T-helper 1 cell treated with Interleukin-12 subunit alpha and Interleukin-12 subunit beta and Interleukin-4 antibody, amounts not matched to agents 30 μg/mL and 1 μg/mL, for 36 hours (primary cell): Measurements from ENCODE around the gene C5orf63.
A peak's percentile ranks its signal among the peaks of the same experiment; 100 is the strongest.
"Not testable (repeated sequence)": the region's sequence is repeated elsewhere in the genome, so short reads cannot be mapped to it uniquely, and the experiment has no call there.

ENCODE experiments used
- H3K27ac Mint-ChIP-seq: one replicate; pipeline ENCODE4 v1.8.0; 2021; ENCODE audit warnings: mild to moderate bottlenecking, mixed read lengths
- H3K27me3 Mint-ChIP-seq: one replicate; pipeline ENCODE4 v1.8.0; 2021; ENCODE audit warnings: low read depth, mixed read lengths
- H3K36me3 Mint-ChIP-seq: one replicate; pipeline ENCODE4 v1.8.0; 2021; ENCODE audit warnings: low read depth, mixed read lengths
- H3K4me1 Mint-ChIP-seq: one replicate; pipeline ENCODE4 v1.8.0; 2021; ENCODE audit warnings: low read depth, mixed read lengths
- H3K4me3 Mint-ChIP-seq: one replicate; pipeline ENCODE4 v1.8.0; 2021; ENCODE audit warnings: mild to moderate bottlenecking, moderate library complexity, mixed read lengths
- H3K9me3 Mint-ChIP-seq: one replicate; pipeline ENCODE4 v1.8.0; 2021; ENCODE audit warnings: mixed read lengths

The C5orf63 gene

DNA sequence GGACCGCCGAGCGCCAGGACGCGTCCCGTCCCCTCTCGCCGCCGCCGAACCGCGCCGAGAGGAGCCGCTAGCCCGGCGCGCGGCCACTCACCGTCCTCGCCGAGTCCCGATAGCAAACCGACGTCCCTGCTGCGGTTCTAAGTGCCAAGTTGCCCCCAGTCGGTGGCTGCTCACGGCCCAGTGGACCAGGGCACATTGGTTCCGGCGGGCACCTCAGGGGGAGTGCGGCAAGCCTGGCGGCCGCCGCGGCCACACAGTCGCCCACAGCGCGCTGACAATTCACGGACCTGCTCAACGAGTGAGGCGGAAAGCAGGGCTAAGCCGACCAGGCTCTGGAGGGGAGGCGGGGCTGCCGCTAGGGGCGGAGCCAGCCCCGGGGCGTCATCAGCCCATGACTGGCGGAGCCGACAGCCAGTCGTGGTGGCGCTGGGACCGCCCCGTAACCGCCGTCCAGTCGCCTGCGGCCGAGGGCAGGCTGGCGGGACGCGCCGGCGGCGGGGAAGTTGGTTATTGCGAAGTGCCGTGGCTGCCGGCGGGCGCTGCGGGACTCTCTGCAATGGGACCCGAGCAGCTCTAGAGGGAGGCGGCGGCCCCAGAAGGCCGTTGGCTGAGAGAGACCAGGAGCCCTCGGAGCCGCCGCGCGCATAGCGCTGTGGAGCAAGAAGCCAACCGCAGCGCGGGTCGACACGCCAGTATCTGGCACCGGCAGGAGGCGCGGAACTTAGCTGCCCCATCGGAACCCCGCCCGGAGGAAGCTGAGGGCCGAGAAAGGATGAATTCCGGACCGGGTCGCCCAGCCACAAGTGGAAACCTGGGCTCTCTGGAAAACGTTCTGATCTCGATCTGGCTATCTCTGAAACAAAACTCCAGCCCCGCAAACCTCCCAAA, 42.8 kb downstream of the C5orf63 start, which contains the start of gene MARCHF3:
TSS of gene MARCHF3 (minus strand) at position 300 of the 888 bp plus-strand sequence. CDS start 112,387 bp downstream, outside the sequence.
- H3K4me3 Mint-ChIP-seq = peak within 1 kb of the TSS; percentile 90
- H3K27ac Mint-ChIP-seq = peak within 1 kb of the TSS; percentile 79
- no peaks in the 10 kb centered on the region for H3K9me3 Mint-ChIP-seq
- H3K4me1 Mint-ChIP-seq = peaks cover 18% of the 10 kb centered on the region
- peaks cover 2% of the 10 kb centered on the region for H3K36me3 Mint-ChIP-seq
- peaks cover 30% of the 10 kb centered on the region for H3K27me3 Mint-ChIP-seq

DNA sequence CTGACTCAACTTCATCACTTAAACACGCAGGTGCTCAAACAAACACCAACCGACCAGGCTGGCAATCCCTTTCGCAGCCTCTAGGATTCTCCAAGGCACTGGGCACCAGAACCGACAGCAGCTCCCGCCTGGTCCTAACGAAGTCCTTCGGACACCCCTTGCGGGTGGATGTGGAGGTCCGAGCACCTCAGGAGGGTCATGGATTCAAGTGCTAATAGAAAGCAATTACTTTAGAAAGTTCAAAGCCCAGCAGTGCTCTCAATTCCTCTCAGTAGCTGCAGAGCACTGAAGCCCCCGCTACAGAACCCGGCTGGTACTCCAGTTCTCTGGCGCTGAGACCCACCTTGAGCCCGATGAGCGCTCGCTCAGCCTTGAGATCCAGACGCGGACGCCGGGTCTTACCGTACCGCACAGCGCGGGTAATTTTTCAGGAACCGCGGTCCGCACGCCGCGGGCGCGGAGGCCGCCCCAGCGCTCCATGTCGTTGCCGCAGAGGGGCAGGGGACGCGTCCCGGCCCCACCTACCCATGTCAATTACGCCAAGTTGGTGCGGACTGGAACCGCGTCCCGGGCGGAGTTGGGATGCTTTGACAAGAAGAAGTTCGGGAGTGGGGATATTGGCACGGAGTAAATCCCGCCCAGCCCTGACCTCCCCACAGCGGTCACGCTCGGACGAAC, 43.6 kb downstream of the C5orf63 start:
- Mint-ChIP-seq H3K36me3 (peaks cover 2% of the 10 kb centered on the region), H3K4me1 (peaks cover 18% of the 10 kb centered on the region), H3K27me3 (peaks cover 30% of the 10 kb centered on the region), H3K4me3 (peak overlapping the region; percentile 90), H3K27ac (peak overlapping the region; percentile 55), H3K9me3 (no peaks in the 10 kb centered on the region)

DNA sequence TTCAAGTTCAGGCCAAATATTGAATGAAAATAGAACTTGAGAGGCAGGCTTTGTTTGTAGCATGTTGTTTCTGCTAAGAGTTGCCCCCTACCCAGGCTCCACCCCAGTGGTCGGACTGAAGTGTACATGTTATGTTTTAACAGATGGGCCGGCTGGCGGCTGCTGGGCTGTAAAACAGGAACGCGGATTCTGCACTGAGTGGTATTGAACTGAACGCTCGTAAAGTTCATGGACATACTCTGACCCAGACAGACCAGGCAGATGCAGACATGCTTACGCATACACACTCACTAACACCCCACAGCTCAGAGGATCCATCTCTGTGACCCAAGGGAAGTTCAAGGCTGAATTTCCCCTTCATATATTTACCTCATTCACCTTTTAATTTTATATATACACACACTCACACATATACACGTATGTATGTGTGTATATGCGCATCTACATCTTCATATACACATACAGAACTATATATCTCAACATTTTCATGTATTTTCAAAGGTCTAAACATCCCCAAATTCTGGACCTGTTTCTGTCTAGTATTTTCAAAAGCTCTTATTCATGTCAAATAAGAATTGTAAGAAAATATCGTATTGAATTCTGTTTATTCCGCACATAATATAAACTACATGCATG, 44.4 kb downstream of the C5orf63 start:
- no peak overlapping the region for H3K27ac Mint-ChIP-seq
- peaks cover 2% of the 10 kb centered on the region for H3K36me3 Mint-ChIP-seq
- H3K9me3 Mint-ChIP-seq = no peaks in the 10 kb centered on the region
- H3K27me3 Mint-ChIP-seq = peaks cover 30% of the 10 kb centered on the region
- H3K4me1 Mint-ChIP-seq = peaks cover 18% of the 10 kb centered on the region
- peak overlapping the region; percentile 90 for H3K4me3 Mint-ChIP-seq

DNA sequence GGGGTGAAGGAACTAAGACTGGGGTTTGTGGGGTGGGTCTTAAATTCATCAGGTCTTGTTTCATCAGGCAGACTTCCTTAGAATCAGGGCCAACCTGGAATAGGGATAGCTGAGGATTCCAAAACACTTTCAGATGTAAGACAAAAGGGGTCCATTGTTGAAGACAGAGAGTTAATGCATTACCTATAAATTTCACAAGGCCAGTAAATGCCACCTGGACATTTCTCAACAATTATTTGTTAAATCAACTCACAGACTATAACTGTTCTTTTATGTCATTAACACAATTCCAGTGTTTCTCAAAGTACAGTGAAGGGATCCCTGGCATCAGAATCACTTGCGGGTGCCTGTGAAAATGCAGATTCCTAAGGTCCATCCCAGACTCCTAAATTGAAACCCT, 45.8 kb downstream of the C5orf63 start:
- peaks cover 18% of the 10 kb centered on the region for H3K4me1 Mint-ChIP-seq

DNA sequence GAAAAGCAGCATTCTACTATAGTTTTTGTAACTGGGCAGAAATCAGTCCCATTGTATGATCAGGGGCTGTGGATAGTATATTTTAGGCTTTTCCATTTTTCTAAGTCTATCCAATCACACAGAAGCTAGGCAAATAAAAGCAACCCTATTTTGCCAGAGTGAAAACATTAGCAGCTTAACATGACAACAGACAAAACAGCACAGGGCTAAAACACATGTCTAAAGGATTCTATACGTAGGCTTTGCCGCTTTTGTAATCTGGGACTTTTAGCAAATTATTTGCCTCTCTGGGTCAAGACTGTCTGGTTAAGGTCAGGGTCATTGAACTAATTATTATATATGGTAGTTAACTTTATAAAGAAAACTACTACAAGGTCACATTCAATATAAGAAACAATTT, 47.1 kb downstream of the C5orf63 start:
- H3K27me3 Mint-ChIP-seq = peaks cover 20% of the 10 kb centered on the region
- no peak overlapping the region for H3K4me3 Mint-ChIP-seq
- H3K9me3 Mint-ChIP-seq = no peaks in the 10 kb centered on the region
- H3K4me1 Mint-ChIP-seq = peaks cover 11% of the 10 kb centered on the region
- no peak overlapping the region for H3K27ac Mint-ChIP-seq
- peaks cover 5% of the 10 kb centered on the region for H3K36me3 Mint-ChIP-seq

More for the DNA sequence above, 45.8 kb downstream of the C5orf63 start:
- Mint-ChIP-seq H3K36me3 (peaks cover 5% of the 10 kb centered on the region), H3K9me3 (no peaks in the 10 kb centered on the region), H3K4me3 (no peak overlapping the region), H3K27ac (no peak overlapping the region), H3K27me3 (peaks cover 30% of the 10 kb centered on the region)

DNA sequence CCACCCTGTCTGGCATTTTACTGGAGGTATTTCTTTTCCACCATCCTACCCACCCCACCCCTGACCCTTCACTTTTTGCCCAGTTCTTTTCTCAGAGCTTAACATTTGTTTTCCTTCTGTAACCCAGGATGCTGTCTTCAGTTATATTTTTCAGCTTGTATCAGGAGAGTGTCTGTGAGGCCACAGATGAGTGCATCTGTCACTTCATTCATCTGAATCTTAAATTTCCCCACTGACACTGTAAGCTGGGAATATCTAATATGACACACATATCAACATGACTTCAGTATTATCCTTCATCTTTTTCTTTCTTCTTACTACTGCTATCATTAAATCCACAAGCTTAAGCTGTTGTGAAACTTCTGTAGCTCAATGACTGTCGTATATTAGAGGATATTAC, 47.8 kb downstream of the C5orf63 start:
- Mint-ChIP-seq H3K27ac (no peak overlapping the region), H3K4me3 (no peak overlapping the region), H3K4me1 (peaks cover 11% of the 10 kb centered on the region), H3K27me3 (peaks cover 20% of the 10 kb centered on the region), H3K36me3 (peaks cover 7% of the 10 kb centered on the region), H3K9me3 (no peaks in the 10 kb centered on the region)

DNA sequence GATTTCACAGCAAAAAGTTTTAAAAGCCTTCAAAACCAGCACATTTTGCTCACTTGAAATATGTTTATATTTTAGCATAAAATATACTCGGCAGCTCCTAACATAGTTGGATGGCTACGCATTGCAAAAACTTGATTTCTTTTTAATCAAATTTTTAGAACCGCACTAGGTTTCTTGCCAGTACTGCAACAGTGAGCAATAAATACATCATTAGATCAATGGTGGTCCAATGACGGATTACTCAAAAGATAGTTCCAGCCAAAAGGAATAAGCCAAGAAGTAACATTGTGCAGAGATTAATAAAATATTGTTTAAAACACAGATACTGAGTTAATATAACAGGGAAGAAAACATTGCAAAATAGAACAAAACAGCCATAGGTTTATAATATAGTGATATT, 48.5 kb downstream of the C5orf63 start:
- Mint-ChIP-seq H3K27ac (no peak overlapping the region), H3K4me1 (peaks cover 11% of the 10 kb centered on the region), H3K4me3 (no peak overlapping the region), H3K36me3 (peaks cover 7% of the 10 kb centered on the region), H3K27me3 (peaks cover 20% of the 10 kb centered on the region), H3K9me3 (no peaks in the 10 kb centered on the region)

DNA sequence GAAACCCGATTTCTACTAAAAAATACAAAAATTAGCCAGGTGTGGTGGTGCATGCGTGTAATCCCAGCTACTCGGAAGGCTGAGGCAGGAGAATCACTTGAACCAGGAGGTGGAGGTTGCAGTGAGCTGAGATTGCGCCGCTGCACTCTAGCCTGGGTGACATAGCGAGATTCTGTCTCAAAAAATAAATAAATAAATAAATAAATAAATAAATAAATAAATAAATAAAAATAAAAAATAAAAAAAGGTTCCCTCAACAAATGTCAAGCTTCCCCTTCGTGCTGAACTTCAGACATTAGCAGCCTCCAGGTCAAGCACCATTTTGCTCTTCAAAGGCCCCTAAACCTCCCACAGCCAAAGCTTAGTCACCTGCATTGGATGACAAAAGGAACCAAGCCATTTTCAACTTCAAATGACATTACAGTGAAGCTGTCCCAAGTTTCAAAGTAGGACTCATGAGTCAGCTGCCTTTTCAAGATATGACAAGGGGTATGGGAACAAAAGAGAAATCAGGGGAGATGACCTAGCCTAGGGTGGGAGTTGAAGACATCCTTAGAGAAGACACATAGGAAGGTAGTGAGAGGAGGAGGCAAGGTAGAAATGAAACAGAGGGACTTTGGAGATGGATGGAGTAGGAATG, 49.6 kb downstream of the C5orf63 start:
- H3K9me3 Mint-ChIP-seq, H3K4me3 Mint-ChIP-seq, H3K27ac Mint-ChIP-seq, H3K4me1 Mint-ChIP-seq, H3K36me3 Mint-ChIP-seq: not testable (repeated sequence)
- H3K27me3 Mint-ChIP-seq = peaks cover 11% of the 10 kb centered on the region

DNA sequence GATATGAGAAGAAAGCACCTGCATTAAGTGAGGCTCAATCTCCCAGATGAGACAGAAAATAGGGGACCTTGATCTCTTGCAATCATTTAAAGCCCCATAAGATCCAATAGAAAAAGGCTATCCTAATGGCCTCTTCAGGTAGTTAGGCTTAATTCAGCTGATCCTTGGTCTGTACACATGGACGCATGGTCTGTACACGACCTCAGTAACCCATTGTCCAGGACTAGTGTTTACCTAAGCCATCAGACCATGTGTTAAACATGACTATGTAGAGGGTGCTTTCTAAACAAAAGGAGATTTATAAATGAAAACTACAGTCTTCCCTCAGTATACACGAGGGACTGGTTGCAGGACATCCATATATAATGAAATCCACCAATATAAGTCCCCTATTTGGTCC, 50.5 kb downstream of the C5orf63 start:
- H3K27me3 Mint-ChIP-seq = peaks cover 8% of the 10 kb centered on the region
- H3K4me3 Mint-ChIP-seq = no peak overlapping the region
- peaks cover 4% of the 10 kb centered on the region for H3K36me3 Mint-ChIP-seq
- no peaks in the 10 kb centered on the region for H3K4me1 Mint-ChIP-seq
- H3K9me3 Mint-ChIP-seq = no peaks in the 10 kb centered on the region
- H3K27ac Mint-ChIP-seq = no peak overlapping the region

DNA sequence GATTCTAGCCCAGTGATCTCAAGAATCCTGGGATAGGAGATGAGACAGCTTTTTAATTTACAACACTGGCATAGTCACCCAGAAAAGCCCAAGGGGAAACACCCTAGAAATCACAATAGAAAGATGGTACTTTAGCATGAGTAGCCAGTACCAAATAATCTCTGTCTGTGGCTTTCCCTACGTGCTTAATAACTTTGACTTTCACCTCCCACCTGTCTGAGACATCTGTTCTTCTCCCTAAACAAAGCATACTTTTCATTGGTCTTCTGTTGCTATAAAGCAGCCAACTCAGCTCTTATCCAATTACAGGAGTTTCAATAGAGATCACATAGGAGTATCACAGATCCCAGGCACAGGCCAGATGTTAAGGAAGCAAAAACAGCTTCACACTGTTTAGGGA, 53.4 kb downstream of the C5orf63 start:
- Mint-ChIP-seq H3K4me3 (no peak overlapping the region), H3K9me3 (peaks cover 4% of the 10 kb centered on the region), H3K36me3 (peaks cover 6% of the 10 kb centered on the region), H3K27me3 (no peaks in the 10 kb centered on the region), H3K27ac (no peak overlapping the region), H3K4me1 (no peaks in the 10 kb centered on the region)

DNA sequence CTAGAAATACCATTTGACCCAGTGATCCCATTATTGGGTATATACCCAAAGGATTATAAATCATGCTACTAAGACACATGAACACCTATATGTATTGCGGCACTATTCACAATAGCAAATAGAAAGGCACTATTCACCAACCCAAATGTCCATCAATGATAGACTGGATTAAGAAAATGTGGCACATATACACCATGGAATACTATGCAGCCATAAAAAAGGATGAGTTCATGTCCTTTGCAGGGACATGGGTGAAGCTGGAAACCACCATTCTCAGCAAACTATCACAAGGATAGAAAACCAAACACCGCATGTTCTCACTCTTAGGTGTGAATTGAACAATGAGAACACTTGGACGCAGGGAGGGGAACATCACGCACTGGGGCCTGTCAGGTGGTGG, 56.6 kb downstream of the C5orf63 start:
- H3K36me3 Mint-ChIP-seq, H3K9me3 Mint-ChIP-seq, H3K27ac Mint-ChIP-seq, H3K27me3 Mint-ChIP-seq, H3K4me1 Mint-ChIP-seq, H3K4me3 Mint-ChIP-seq: not testable (repeated sequence)

DNA sequence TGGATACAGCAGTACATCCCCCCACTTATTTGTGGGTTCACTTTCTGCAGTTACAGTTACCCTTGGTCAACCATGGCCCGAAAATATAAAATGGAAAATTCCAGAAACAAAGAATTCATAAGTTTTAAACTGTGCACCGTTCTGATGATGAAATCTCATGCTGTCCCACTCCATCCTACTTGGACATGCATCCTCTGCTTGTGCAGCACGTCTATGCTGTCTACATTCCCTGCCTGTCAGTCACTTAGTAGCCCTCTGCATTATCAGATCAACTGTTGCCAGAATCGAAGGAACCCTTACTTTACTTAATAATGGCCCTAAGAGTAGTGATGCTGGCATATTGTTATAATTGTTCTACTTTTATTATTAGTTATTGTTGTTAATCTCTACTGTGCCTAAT, 57.6 kb downstream of the C5orf63 start:
- H3K27me3 Mint-ChIP-seq = no peaks in the 10 kb centered on the region
- H3K4me1 Mint-ChIP-seq = peaks cover 9% of the 10 kb centered on the region
- H3K4me3 Mint-ChIP-seq = no peak overlapping the region
- peaks cover 4% of the 10 kb centered on the region for H3K9me3 Mint-ChIP-seq
- H3K36me3 Mint-ChIP-seq = peaks cover 3% of the 10 kb centered on the region
- no peak overlapping the region for H3K27ac Mint-ChIP-seq

DNA sequence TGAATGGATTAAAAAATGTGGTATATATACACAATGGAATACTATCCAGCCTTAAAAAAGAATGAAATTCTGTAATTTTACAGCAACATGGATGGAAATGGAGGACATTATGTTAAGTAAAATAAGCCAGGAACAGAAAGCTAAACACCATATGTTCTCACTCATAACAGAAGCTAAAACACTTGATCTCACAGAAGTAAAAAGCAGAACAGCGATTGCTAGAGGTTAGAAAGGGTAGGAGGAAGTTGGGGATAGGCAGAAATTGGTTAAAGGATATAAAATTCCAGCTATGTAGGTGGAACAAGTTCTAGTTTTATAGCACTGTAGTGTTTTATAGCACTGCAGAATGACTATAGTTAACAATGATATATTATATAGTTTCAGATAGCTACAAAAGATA, 58.7 kb downstream of the C5orf63 start:
- Mint-ChIP-seq H3K9me3 (peaks cover 4% of the 10 kb centered on the region), H3K27ac (no peak overlapping the region), H3K4me1 (peaks cover 9% of the 10 kb centered on the region), H3K27me3 (no peaks in the 10 kb centered on the region), H3K36me3 (peaks cover 6% of the 10 kb centered on the region), H3K4me3 (no peak overlapping the region)

DNA sequence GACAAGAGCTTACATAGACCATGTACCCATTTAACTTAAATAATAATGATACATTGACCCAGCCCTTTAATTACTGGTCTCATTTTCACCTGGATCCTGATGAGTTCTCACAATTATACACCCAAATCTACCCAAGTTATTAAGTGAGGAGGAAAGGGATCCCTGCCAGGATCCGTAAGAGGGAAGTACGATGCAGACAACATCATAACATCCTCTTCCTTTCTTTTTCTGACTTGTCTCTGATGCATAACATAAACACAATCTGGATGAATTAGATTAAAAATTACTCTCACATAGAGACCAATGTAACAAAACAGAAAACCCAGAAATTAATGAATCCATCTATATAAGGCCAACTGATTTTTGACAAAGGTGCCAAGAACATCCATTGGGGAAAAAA, 59.9 kb downstream of the C5orf63 start:
- Mint-ChIP-seq H3K27ac (no peak overlapping the region), H3K9me3 (peaks cover 4% of the 10 kb centered on the region), H3K4me1 (peaks cover 9% of the 10 kb centered on the region), H3K4me3 (no peak overlapping the region), H3K36me3 (peaks cover 6% of the 10 kb centered on the region), H3K27me3 (no peaks in the 10 kb centered on the region)
